Muscle of leg (tissue), 11 donors: ENCODE measurements around the gene RBM33. TPM values are rescaled to one million over a fixed set of nuclear protein-coding genes. Genes with fewer than 3 reads are reported as not detected.
"Not testable (repeated sequence)": the region's sequence is repeated elsewhere in the genome, so short reads cannot be mapped to it uniquely, and the experiment has no call there.

Source experiments
- DNase-seq: peaks from one replicate; pipeline ENCODE4 v3.0.0; 2013
- H3K27ac ChIP-seq: one replicate; pipeline ENCODE4 v1.5.1; 2013; ENCODE audit warnings: mild to moderate bottlenecking, low read length, control low read depth
- H3K27me3 ChIP-seq: one replicate; pipeline ENCODE4 v1.6.1; 2013; ENCODE audit warnings: low read length; ENCODE audit not compliant: control insufficient read depth, insufficient read depth
- H3K36me3 ChIP-seq: one replicate; pipeline ENCODE4 v1.6.1; 2013; ENCODE audit warnings: low read length; ENCODE audit not compliant: control insufficient read depth, insufficient read depth
- H3K4me1 ChIP-seq: one replicate; pipeline ENCODE4 v1.6.1; 2013; ENCODE audit warnings: low read length; ENCODE audit not compliant: control insufficient read depth, insufficient read depth
- H3K4me3 ChIP-seq: one replicate; pipeline ENCODE4 v1.5.1; 2013; ENCODE audit warnings: low read length, control low read depth
- H3K9me3 ChIP-seq: replicated peaks from 2 replicates; pipeline ENCODE4 v1.6.1; 2013; ENCODE audit warnings: low read depth, low read length; ENCODE audit not compliant: control insufficient read depth
- WGBS: methylation state at CpG from one replicate; pipeline ENCODE4 v1.1.5; 2013; ENCODE audit warnings: missing lambda C conversion rate; ENCODE audit not compliant: insufficient coverage; 5-methylcytosine and 5-hydroxymethylcytosine counted together
- polyA plus RNA-seq, 8 donors: library from polyadenylated mRNA; unstranded; fragments of 120-200 nt; gene quantifications; one replicate each; pipeline versions ENCODE4 v1.2.1 to v1.2.3, GENCODE V29; 2013; ENCODE audit warnings: inconsistent platforms in 1 of 8, low replicate concordance in 1 of 8; ENCODE audit not compliant: insufficient read length in 8 of 8, insufficient read depth in 1 of 8
- total RNA-seq: library from RNA; stranded (reverse); fragments of 120-200 nt; gene quantifications from one replicate; pipeline ENCODE4 v1.2.4, GENCODE V29; 2013

The RBM33 gene
- total and polyA plus RNA-seq, 9 donors = 18.3 to 46.2 (median 25.6) TPM

GRCh38 chr7:155688237-155688636 is 43.8 kb downstream of the RBM33 start:
- not testable (repeated sequence) for DNase-seq, H3K9me3 ChIP-seq, H3K36me3 ChIP-seq, H3K4me3 ChIP-seq, H3K27me3 ChIP-seq, H3K27ac ChIP-seq, H3K4me1 ChIP-seq
- no CpG with 5 or more reads among the region's 2 CpGs for WGBS

- DNase-seq, H3K27me3 ChIP-seq, H3K4me3 ChIP-seq, H3K4me1 ChIP-seq, H3K27ac ChIP-seq, H3K36me3 ChIP-seq, H3K9me3 ChIP-seq: not testable (repeated sequence)
- no CpG with 5 or more reads among the region's 3 CpGs for WGBS
Measured at GRCh38 chr7:155690655-155691054, 46.2 kb downstream of the RBM33 start.

GRCh38 chr7:155692317-155692716 is 47.9 kb downstream of the RBM33 start:
- no peak for DNase-seq
- 100% methylated on average over 1 of the region's 5 CpGs for WGBS
- H3K36me3 ChIP-seq = peaks cover 2% of the 10 kb centered on the region
- H3K27me3 ChIP-seq = no peaks in the 10 kb centered on the region
- no peak overlapping the region for H3K4me3 ChIP-seq
- peaks cover 2% of the 10 kb centered on the region for H3K9me3 ChIP-seq
- H3K27ac ChIP-seq = no peak overlapping the region
- no peaks in the 10 kb centered on the region for H3K4me1 ChIP-seq

- Histone ChIP-seq H3K4me3 (no peak overlapping the region), H3K27me3 (no peaks in the 10 kb centered on the region), H3K36me3 (peaks cover 2% of the 10 kb centered on the region), H3K4me1 (no peaks in the 10 kb centered on the region), H3K27ac (no peak overlapping the region), H3K9me3 (no peaks in the 10 kb centered on the region)
- 76% methylated on average over 2 of the region's 5 CpGs for WGBS
- no peak for DNase-seq
Measured at GRCh38 chr7:155693826-155694225, 49.4 kb downstream of the RBM33 start.

- Histone ChIP-seq H3K27ac (no peak overlapping the region), H3K36me3 (peaks cover 8% of the 10 kb centered on the region), H3K4me3 (no peak overlapping the region), H3K9me3 (no peaks in the 10 kb centered on the region), H3K4me1 (no peaks in the 10 kb centered on the region), H3K27me3 (no peaks in the 10 kb centered on the region)
- WGBS = no CpG with 5 or more reads among the region's 5 CpGs
- DNase-seq = no peak
Measured at GRCh38 chr7:155694851-155695250, 50.4 kb downstream of the RBM33 start.

GRCh38 chr7:155696747-155697146 is 52.3 kb downstream of the RBM33 start:
- 100% methylated on average over 1 of the region's 5 CpGs for WGBS
- Histone ChIP-seq H3K27ac (no peak overlapping the region), H3K4me1 (no peaks in the 10 kb centered on the region), H3K9me3 (no peaks in the 10 kb centered on the region), H3K36me3 (peaks cover 17% of the 10 kb centered on the region), H3K4me3 (no peak overlapping the region), H3K27me3 (no peaks in the 10 kb centered on the region)
- DNase-seq = no peak

- peaks cover 29% of the 10 kb centered on the region for H3K36me3 ChIP-seq
Measured at GRCh38 chr7:155698633-155699032, 54.2 kb downstream of the RBM33 start.

GRCh38 chr7:155699180-155699579 is 54.7 kb downstream of the RBM33 start:
- Histone ChIP-seq H3K9me3 (no peaks in the 10 kb centered on the region), H3K27me3 (no peaks in the 10 kb centered on the region), H3K36me3 (peaks cover 29% of the 10 kb centered on the region), H3K4me1 (no peaks in the 10 kb centered on the region), H3K4me3 (no peak overlapping the region), H3K27ac (no peak overlapping the region)
- WGBS = 83% methylated on average over 1 of the region's 7 CpGs
- DNase-seq = no peak

More at GRCh38 chr7:155698633-155699032, 54.2 kb downstream of the RBM33 start:
- WGBS = no CpG with 5 or more reads among the region's 1 CpG
- Histone ChIP-seq H3K27me3 (no peaks in the 10 kb centered on the region), H3K9me3 (no peaks in the 10 kb centered on the region), H3K4me1 (no peaks in the 10 kb centered on the region), H3K4me3 (no peak overlapping the region), H3K27ac (no peak overlapping the region)
- DNase-seq = no peak

GRCh38 chr7:155700847-155701246 is 56.4 kb downstream of the RBM33 start:
- no peak for DNase-seq
- H3K27me3 ChIP-seq = no peaks in the 10 kb centered on the region
- H3K4me1 ChIP-seq = no peaks in the 10 kb centered on the region
- H3K27ac ChIP-seq = no peak overlapping the region
- H3K9me3 ChIP-seq = no peaks in the 10 kb centered on the region
- H3K36me3 ChIP-seq = peaks cover 29% of the 10 kb centered on the region
- WGBS = no CpG with 5 or more reads among the region's 6 CpGs
- H3K4me3 ChIP-seq = no peak overlapping the region

GRCh38 chr7:155701972-155702544 is 57.6 kb downstream of the RBM33 start:
- Histone ChIP-seq H3K27me3 (no peaks in the 10 kb centered on the region), H3K36me3 (peaks cover 38% of the 10 kb centered on the region), H3K4me3 (no peak overlapping the region), H3K9me3 (no peaks in the 10 kb centered on the region), H3K4me1 (no peaks in the 10 kb centered on the region), H3K27ac (no peak overlapping the region)
- DNase-seq = no peak
- WGBS = no CpG with 5 or more reads among the region's 3 CpGs

GRCh38 chr7:155702616-155703015 is 58.2 kb downstream of the RBM33 start:
- Histone ChIP-seq H3K4me3 (no peak overlapping the region), H3K27ac (no peak overlapping the region), H3K4me1 (no peaks in the 10 kb centered on the region), H3K27me3 (no peaks in the 10 kb centered on the region), H3K9me3 (no peaks in the 10 kb centered on the region), H3K36me3 (peaks cover 39% of the 10 kb centered on the region)
- WGBS = no CpG with 5 or more reads among the region's 1 CpG
- DNase-seq = no peak
